Panc1 (cell line): ENCODE measurements around the gene CROCC2.

Experiments used
- CTCF ChIP-seq: fragments of 450-650 bp; IDR thresholded peaks from 2 replicates; pipeline ENCODE4 v1.5.1; 2017; ENCODE audit warnings: mild to moderate bottlenecking
- POLR2AphosphoS5 ChIP-seq: IDR thresholded peaks from 2 replicates; pipeline ENCODE4 v1.6.1; 2012; ENCODE audit warnings: mild to moderate bottlenecking, low read depth, low read length, moderate library complexity
- REST ChIP-seq, 2 experiments: IDR thresholded peaks; 2 replicates each; pipeline ENCODE4 v1.6.1; 2011 to 2012; ENCODE audit warnings: low read depth in 2 of 2, control low read depth in 1 of 2, low read length in 1 of 2, mild to moderate bottlenecking in 1 of 2, moderate library complexity in 1 of 2; ENCODE audit not compliant: insufficient read depth in 1 of 2

GRCh38 chr2:240886678-240887609 lies 19.2 kb upstream of the CROCC2 start:
- TF ChIP-seq CTCF = no peak
- no peak for TF ChIP-seq REST (IDR thresholded peaks at IDR 0.05; ENCODE audit: insufficient read depth in 1 of 2, low read depth in 2 of 2, low read length in 1 of 2)
- TF ChIP-seq POLR2AphosphoS5 = no peak
